GM12872 (cell line): ENCODE data around the gene WDR86.

Experiments used
- CTCF ChIP-seq: IDR thresholded peaks from 3 replicates; pipeline ENCODE4 v1.5.1; 2011; ENCODE audit warnings: low read depth, mild to moderate bottlenecking, low read length, moderate library complexity; ENCODE audit not compliant: insufficient read depth

Gene WDR86

GRCh38 chr7:151453326-151453791, 43.5 kb upstream of the WDR86 start:
- TF ChIP-seq CTCF: no peak

DNA sequence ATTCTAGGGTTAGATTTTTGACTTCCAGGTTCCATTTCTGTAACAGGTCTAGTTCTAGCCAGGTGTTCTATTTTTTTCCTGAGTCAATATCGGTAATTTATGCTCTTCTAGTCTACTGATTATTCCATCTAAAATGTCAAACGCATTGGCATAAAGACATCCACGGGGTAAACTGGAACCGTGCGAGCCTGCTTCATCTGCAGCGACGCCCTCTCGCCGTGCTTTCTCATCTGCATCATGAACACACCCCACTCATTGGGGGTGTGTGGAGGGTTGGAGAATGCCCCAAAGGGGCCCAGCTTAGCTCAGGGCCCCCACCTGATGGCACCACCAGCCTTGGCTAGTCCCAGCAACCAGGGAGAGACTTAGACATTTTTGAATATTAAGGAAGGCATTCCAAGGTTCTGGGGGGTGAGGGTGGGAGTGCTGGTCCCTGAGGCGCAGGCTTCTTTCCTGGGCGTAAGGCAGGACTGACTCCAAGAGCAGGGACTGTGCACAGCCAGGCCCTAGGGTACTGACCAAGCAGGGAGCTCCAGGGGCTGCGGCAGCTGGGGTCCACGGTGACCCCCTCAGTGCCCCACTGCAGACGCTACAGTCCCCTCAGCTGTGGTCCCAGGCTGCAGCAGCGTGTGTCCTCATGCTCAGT, 43.0 kb upstream of the WDR86 start:
- TF ChIP-seq CTCF: no peak

DNA sequence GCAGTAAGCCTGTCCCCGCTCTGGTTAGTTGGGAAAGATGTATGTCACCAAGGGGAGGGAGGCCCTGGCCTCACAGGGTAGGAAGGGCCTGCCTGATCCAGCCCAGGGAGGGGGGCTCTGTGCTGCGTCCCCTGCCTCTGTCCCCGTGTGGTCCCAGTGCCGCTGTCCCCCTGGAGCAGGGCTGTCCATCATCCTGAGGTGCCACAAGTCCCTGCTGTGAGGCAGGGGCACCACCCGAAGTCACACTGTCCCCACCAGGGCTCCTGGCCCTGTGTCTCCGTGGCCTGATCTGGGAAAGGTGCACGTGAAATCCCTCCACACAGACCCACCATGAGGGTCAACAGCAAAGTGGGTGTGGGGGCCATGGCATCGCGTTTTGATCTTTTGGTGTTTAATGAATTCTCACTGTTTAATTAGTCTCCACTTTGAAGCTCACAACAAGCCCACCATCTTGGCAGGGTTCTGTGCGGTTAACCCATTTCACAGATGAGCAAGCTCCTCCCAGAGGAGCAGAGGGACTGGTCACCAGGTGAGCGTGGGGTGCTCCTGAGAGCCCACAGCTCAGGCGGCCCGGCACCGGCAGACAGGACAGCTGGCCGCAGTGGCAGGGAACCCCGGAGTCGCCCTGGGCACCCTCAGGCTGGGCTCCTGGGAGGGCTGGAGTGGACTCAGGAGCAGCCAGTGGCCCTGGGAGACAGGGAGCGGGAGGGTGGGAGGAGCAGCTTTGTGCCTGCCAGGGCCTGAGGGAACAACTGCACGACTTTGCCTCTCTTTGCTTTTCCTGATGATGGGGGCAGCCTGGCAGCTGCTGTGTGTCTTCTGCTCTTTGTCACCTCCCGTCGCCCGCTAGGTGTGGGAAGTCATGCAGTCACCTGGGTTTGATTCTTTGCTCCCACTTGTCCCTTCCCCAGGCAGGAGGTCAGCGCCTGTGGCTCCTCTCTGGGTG, 42.1 kb upstream of the WDR86 start:
- TF ChIP-seq CTCF: no peak

DNA sequence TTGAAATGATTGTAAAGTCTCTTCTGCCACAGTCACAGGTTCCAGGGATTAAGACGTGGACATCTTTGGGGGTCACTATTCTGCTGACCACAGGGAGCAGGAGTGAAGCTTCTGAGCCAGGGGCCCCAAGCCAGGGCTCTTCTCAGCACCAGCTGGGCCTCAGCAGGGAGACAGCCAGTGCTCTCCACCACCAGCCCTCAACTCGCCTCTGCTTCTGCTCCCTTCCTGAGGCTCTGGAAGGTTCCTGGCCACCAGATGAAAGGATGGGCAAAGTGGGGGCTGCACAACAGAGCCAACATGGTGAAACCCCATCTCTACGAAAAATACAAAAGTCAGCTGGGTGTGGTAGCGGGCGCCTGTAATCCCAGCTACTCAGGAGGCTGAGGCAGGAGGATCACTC, 41.3 kb upstream of the WDR86 start:
- TF ChIP-seq CTCF: no peak

- TF ChIP-seq CTCF: no peak
Measured at GRCh38 chr7:151449990-151450389, 40.2 kb upstream of the WDR86 start.

GRCh38 chr7:151448261-151449252, 38.7 kb upstream of the WDR86 start:
- peak; percentile 74 for TF ChIP-seq CTCF
